Hepatocyte (in vitro differentiated cells): ENCODE measurements around the gene ACSS2.

Experiments
- EZH2 ChIP-seq: fragments of 200-600 bp; sonication (generic); IDR thresholded peaks from 2 replicates; pipeline ENCODE4 v1.6.1; 2016; ENCODE audit warnings: antibody characterized with exemption, mild to moderate bottlenecking, borderline replicate concordance
- TF ChIP-seq, protein P1 (sequence below): fragments of 200-600 bp; sonication (generic); IDR thresholded peaks from 2 replicates; pipeline ENCODE4 v1.5.1; 2016; ENCODE audit warnings: antibody characterized with exemption, mild to moderate bottlenecking; ENCODE audit not compliant: poor library complexity

DNA sequence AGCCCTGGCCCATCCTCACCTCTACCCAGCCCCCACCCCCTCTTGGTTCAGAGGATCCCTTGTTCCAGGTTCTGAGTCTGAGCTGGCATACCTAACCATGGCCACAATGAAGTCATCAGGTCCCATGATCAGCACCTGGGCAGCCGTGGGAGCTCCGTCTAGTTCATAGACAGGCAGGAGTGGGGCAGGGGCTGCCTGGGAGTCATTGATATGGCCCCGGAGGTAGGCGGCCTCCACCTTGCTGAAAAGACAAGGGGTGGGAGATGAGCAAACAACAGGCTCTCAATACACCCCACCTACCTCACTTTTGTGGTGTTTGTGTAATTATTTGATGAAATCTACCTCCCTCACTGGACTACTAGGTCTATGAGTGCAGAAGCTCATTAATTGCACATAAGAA lies 24.1 kb upstream of the ACSS2 start:
- TF ChIP-seq, protein P1, sequence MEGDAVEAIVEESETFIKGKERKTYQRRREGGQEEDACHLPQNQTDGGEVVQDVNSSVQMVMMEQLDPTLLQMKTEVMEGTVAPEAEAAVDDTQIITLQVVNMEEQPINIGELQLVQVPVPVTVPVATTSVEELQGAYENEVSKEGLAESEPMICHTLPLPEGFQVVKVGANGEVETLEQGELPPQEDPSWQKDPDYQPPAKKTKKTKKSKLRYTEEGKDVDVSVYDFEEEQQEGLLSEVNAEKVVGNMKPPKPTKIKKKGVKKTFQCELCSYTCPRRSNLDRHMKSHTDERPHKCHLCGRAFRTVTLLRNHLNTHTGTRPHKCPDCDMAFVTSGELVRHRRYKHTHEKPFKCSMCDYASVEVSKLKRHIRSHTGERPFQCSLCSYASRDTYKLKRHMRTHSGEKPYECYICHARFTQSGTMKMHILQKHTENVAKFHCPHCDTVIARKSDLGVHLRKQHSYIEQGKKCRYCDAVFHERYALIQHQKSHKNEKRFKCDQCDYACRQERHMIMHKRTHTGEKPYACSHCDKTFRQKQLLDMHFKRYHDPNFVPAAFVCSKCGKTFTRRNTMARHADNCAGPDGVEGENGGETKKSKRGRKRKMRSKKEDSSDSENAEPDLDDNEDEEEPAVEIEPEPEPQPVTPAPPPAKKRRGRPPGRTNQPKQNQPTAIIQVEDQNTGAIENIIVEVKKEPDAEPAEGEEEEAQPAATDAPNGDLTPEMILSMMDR = no peak
- no peak for TF ChIP-seq EZH2
